G401.6 (cell line): ENCODE measurements around the gene STRN3.
"Not testable (repeated sequence)": the region's sequence is repeated elsewhere in the genome, so short reads cannot be mapped to it uniquely, and the experiment has no call there.

ENCODE experiments used
- FAIRE-seq: peaks from 2 replicates; lab custom pipeline; 2012; peaks lifted over from hg19 to GRCh38; lab: Jason Lieb, UNC

Gene STRN3

GRCh38 chr14:31030469-31030868, 4.3 kb upstream of the STRN3 start:
- no peak for FAIRE-seq

DNA sequence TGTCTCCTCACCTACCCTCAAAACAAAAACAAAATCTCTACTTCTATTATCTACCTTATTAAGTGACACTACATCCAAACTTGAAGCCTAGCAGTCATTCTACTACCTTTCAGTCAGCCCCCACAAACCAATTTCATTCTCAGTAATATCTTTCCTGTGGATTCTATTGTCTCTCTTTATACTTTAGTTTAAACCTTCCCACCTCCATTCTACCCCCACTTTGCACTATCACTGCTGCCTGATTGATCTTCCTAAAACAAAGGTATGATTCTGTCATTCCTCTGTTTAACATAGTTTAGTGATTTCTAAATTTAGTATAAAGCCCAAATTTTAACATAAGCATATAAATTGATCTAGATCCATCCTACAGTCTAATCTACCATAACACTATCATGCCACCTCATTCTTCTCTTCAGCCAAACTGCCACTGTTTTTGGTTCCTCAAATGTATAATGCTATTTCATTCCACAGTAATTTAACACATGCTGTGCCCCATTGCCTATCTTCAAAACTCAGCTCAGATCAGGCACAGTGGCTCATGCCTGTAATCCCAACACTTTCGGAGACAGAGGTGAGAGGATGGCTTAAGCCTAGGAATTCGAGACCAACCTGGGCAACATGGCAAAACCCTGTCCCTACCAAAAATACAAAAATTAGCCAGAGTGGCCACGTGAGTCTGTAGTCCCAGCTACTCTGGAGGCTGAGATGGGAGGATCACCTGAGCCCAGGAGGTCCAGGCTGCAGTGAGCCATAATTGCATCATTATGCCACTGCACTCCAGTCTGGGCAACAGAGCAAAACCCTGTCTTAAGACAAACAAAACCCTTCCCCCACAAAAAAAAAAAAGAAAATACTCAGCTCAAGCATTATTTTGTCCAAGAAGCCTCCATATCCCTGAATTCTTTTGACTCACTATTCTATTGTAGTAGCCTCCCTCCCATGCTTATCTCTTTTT, 3.1 kb upstream of the STRN3 start:
- FAIRE-seq, result no peak

- no peak for FAIRE-seq
Observed at GRCh38 chr14:31027847-31028246, 1.7 kb upstream of the STRN3 start.

DNA sequence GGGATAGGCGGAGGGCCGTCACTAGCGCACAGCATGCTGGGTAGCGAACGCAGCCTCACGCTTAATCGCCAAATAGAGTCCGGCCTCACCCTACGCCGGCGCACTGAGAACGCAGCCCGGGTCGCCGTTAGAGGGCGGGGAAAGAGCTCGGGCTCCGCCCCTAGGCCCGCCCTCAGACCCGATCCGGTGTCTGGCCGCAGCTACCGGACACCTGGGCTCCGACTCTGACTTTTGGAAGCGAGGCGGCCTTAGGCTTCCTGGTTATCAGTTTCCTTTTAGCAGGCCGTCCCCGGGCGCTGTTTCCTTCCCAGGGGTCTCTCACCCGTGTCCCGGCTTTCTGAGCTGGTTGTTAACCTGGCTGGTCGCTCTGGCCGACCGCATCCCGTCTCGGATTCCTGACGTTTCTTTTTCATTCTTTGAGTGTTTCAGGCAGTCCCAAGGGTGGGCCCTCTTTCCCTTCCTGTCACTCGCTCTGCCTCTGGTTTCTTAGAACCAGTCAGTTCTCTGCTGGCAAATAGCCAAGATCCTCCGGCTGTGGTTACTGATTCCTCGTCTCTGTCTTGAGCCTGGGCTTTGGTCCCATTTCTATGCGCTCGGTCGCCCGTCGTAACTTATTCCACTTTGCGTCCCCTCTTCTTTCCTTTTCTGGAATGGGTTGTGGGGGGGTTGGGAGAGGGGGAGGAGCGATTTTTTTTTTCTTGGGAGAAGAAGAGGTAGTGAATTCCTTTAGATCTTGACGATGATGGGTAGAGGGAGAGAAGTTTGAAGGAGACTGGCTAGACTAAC, 464 bp upstream of the STRN3 start:
- peak; percentile 89 for FAIRE-seq

- FAIRE-seq, result no peak
Observed at GRCh38 chr14:31025367-31026076, 657 bp downstream of the STRN3 start, which contains the start of gene AP4S1. TSS of gene AP4S1 (plus strand) at chr14:31025649. CDS start at chr14:31066197, 40,548 bp downstream.

DNA sequence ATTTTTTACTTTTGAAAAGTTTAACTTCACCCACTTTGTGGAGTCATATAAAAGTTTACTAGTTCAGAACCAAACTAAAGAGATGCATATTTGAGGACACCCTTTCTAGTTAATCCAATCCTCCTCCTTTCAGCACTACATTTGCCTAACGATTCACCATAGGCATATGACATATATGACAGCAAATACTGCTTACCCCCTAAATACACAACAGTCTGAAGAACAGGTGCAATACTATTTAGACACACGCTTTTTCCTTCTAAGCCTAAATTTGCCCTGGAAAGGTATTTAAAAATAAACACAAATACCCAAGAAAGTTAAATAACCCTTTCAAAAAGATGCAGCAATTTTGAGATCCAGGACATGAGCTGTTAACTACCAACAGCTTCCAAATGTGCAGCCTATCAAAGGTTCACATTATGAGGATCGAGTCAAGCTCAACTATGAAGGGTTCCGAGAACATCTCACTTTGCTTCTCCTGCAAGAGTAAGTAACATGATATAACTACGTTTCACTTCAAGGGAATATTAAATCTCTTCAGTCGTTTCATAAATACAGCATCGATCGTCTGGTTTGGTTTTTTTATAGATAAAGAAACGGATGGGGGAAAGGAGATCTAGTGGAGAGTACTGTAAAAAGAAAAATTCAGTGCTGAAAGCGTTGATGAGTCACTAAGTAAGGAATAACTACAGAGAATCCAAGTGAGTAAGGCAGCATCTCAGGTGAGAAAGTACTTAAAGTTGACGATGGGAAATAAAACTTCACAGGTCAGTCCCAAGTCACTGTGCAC, 1.4 kb downstream of the STRN3 start:
- no peak for FAIRE-seq

DNA sequence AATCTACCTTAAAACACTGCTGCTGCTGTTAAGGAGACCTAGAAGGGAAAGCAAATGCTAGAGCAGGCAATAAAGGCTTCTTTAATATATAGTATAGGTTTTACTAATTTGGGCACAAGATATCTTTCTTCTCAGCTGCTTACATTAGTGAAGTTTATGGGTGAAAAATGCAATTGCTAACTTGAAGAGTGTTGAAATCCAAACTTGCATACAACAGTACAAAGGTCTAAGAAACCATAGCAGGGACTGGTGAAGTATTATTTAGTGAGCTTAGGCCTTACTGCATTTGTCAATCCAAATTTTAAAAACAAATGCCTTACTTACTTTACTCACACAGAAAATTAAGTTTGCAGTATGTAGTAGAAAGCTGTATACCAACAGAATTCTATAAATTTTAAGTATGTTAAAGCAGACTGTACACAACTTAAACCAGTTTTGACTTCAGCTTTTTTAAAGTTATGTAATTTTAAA, 2.1 kb downstream of the STRN3 start:
- no peak for FAIRE-seq

- FAIRE-seq, result no peak
Observed at GRCh38 chr14:31022386-31022785, 3.8 kb downstream of the STRN3 start.

DNA sequence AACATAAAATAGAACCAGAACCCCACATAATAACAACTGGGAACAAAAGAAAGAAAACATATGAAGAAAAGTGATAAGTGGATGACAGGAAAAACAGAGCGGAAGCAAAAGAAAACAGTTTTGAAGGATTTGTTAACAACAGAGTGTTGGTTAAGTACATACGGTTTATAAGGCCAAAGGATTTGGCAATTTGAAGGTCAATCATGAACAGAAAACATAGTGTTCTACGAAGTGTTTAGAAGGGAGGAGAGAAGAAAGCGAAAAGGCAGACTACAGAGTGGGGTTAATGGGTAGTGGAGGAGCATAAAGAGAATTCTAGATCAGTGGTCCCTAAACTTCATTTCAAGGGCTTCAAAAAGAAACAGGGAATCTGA, 4.6 kb downstream of the STRN3 start:
- no peak for FAIRE-seq

DNA sequence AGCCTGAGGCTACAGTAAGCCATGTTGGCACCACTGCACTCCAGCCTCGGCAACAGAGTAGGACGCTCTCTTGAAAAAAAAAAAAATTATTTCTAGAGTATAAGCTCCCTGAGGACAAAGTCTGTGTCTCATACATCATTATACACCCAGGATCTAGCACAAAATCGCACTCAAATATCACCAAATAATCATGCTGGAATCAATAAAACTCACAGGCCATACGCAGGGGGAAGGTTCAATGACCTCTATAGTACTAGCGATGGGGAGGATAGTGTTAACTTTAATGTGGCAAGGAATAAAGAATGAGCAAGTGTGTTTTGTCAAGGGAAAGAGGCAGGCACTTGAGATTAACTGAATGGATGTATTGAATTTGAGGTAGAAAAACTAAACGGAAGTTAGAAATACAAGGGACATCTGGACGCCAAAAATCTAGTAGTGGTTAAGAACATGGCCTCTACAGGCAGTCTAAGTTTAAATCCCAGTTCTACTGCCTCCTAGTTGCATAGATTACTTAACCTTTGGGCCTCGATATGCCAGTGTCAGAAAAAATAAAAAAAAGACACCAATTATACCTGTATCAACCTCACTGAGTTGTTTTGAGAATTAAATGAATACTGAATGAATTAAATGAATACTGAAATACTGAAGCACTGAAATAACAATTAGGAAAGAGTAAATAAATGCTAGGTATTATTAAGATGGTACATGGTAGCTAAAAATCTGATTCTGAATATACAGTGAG, 5.2 kb downstream of the STRN3 start:
- FAIRE-seq, result no peak

DNA sequence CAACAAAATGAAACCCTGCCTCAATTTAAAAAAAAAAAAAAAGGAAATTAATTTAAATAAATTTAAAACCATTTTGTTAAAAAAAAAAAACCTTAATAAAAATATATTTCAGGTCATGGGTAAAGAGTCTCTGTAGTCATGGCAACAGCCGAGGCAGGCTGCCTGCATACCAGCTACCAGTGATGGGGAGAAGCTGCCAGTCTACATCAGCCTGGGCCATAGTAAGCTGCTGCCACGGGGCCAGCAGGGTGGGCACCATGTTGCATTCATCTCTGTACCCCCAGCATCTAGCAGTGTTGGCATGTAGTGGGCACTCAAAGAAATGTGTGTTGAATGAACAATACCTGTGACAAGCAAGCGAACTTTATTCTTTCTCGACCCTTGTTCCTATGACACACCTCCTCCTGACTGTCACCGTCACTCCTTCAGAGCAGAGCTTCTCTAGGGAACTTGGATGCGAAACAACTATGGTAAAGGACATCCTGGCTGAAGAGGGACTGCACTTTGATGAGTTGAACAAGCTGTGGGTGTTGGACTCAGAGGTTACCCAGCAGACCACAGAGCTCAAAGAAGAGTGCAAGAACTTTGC, 8.0 kb downstream of the STRN3 start:
- no peak for FAIRE-seq

DNA sequence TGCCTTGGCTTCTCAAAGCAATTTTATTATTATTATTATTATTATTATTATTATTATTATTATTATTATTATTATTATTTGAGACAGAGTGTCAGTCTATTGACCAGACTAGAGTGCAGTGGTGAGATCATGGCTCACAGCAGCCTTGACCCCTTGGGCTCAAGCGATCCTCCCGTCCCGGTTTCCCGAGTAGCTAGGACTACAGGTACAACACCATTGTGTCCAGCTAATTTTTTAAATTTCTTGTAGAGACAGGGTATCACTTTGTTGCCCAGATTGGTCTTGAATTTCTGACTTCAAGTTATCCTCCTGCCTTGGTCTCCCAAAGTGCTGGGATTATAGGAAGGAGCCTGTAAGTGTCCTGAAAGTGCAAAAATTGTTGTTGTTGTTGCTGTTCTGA, 12.3 kb downstream of the STRN3 start:
- no peak for FAIRE-seq

GRCh38 chr14:31010935-31011334, 15.2 kb downstream of the STRN3 start:
- no peak for FAIRE-seq

GRCh38 chr14:31009836-31010574, 16.2 kb downstream of the STRN3 start:
- no peak for FAIRE-seq

GRCh38 chr14:31006703-31007102, 19.5 kb downstream of the STRN3 start:
- no peak for FAIRE-seq

DNA sequence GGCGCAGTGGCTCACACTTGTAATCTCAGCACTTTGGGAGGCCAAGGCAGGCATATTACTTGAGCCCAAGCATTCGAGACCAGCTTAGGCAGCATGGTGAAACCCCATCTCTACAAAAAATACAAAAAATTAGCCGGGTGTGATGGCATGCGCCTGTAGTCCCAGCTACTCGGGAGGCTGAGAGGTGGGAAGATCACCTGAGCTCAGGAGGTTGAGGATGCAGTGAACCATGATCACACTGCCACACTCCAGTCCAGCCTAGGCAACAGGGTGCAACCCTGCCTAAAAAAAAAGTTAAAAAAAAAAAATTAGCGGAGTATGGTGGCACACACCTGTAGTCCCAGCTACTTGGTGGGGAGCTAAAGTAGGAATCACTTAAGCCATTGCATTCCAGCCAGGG, 22.2 kb downstream of the STRN3 start:
- not testable (repeated sequence) for FAIRE-seq

- no peak for FAIRE-seq
Observed at GRCh38 chr14:31003284-31003683, 22.9 kb downstream of the STRN3 start.

- FAIRE-seq, result no peak
Observed at GRCh38 chr14:31001339-31001658, 24.9 kb downstream of the STRN3 start.

- FAIRE-seq, result no peak
Observed at GRCh38 chr14:31000629-31001338, 25.4 kb downstream of the STRN3 start.
